HG02852 (cell line): Measurements from ENCODE around the gene DPM3.
"Not testable (repeated sequence)": the region's sequence is repeated elsewhere in the genome, so short reads cannot be mapped to it uniquely, and the experiment has no call there.

ENCODE experiments used
- ATAC-seq: cut with Tn5 transposase; IDR thresholded peaks from one replicate; pipeline ENCODE4 v1.9.1; 2021; ENCODE audit warnings: mild to moderate bottlenecking, moderate library complexity; ENCODE audit not compliant: unreplicated experiment

Gene DPM3

DNA sequence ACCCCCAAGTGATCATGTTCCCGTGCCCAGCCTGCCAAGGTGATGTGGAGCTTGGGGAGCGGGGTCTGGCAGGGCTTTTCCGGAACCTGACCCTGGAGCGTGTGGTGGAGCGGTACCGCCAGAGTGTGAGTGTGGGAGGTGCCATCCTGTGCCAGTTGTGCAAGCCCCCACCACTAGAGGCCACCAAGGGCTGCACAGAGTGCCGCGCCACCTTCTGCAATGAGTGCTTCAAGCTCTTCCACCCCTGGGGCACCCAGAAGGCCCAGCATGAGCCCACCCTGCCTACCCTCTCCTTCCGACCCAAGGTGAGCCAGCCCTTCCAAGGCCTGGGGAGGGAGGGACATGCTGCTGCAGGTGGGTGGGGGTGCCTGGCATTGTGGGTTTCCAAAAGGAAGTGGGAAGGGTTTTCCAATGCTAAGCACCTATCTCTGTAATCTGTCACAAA is 35.6 kb upstream of the DPM3 start:
- no peak for ATAC-seq

DNA sequence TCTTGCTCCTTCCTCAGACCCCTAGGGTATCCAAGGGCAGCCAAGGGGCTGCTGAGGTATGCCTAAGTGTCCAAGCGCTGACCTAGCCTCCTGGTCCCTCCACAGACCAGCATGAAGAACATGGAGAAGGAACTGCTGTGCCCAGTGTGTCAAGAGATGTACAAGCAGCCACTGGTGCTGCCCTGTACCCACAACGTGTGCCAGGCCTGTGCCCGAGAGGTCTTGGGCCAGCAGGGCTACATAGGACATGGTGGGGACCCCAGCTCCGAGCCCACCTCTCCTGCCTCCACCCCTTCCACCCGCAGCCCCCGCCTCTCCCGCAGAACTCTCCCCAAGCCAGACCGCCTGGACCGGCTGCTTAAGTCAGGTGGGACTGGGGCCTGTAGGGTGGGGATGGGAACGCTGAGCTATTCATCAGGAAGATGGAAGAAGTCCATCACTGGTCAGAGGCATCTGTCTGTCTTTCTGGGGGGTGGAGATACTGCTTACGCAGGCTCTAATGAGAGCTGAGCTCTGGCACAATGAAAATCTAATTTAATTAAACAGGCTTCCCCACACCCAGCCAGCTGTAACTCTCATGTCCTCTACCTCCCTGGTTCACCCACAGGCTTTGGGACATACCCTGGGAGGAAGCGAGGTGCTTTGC is 35.1 kb upstream of the DPM3 start:
- ATAC-seq = no peak

- ATAC-seq = no peak
Measured at GRCh38 chr1:155174324-155175280, 34.3 kb upstream of the DPM3 start.

DNA sequence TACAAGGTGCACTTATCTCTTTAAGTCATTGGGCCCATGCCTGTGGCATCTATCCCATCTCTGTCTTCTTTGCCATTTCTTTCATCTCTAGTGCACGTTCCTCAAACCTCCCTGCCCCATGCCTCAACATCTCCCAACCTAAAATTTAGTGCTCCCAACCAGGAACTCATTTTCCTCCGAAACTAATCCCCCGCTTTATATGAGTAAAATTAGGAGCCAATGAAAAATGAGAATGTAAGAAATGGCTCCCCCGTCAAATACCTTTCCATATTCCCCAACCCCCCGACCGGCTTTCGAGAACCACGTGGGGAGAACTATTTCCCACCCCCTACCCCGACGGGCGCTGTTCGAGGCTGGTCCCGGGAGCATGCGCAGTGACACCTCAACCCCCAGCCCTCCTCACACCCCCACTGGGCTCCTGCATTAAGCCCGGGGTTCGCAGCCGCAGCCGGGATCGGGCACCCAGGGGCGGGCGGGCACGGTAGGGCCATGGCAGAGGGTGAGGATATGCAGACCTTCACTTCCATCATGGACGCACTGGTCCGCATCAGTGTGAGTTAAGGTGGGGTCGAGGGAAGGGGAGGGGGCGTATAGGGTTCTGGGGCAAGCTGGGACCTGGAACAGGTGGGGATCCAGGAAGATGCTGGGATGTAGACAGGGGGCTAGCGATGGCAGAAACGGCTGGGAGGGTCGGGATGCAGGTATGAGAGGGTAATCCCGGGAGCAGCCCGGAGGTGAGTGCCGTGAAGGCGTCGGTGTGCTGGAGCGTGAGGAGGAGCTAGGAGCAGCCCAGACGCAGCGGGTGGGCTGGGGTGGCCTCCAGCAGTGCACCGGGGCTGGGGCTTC is 33.4 kb upstream of the DPM3 start, which contains the start of gene TRIM46:
TSS of gene TRIM46 (plus strand) at position 372 of the 846 bp plus-strand sequence. CDS start at position 490, 118 bp downstream.
- ATAC-seq = no peak

- ATAC-seq = peak; percentile 74
Measured at GRCh38 chr1:155172732-155173477, 32.6 kb upstream of the DPM3 start, which contains the start of gene KRTCAP2. TSS of gene KRTCAP2 (minus strand) at chr1:155173304. CDS start at chr1:155173224, 80 bp downstream.

GRCh38 chr1:155171836-155172731 is 31.8 kb upstream of the DPM3 start:
- ATAC-seq = no peak

DNA sequence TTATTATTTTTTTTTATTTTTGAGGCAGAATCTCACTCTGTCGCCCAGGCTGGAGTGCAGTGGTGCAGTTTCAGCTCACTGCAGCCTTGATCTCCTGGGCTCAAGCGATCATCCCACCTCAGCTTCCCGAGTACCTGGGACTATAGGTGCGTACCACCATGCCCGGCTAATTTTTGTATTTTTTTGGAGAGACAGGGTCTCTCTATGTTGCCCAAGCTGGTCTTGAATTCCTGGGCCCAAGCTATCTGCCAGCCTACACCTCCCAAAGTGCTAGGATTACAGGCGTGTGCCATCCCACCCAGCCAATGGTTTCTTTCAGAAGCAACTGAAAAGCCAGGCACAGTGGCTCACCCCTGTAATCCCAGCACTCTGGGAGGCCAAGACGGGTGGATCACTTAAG is 30.5 kb upstream of the DPM3 start:
- ATAC-seq = no peak

DNA sequence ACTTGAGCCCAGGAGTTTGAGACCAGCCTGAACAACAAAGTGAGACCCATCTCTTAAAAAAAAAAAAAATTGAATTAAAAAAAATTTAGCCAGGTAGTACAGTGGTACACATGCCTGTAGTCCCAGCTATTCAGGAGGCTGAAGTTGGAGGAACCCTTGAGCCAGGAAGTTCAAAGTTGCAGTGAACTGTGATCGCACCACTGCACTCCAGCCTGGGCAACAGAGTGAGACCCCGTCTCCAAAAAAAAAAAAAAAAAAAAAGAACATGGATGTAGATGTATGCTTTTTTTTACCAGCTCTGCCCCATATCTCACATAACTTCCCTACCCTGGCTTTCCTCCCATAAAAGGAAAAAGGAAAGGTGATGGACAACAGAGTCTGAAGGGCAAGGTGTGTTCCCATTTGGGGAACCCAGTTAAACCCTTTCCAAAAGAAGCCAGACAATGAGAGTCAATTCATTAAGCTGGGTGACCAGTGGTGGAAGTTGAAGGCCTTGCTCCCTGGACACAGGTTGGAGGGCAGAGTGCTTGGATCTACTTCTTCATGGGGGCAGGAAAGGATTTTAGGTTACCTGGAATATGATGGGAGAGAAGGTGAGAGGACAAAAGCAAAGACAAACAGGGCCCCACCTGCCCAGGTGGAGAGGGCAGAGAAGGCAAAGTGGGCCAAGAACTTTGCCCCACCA is 29.9 kb upstream of the DPM3 start:
- no peak for ATAC-seq

DNA sequence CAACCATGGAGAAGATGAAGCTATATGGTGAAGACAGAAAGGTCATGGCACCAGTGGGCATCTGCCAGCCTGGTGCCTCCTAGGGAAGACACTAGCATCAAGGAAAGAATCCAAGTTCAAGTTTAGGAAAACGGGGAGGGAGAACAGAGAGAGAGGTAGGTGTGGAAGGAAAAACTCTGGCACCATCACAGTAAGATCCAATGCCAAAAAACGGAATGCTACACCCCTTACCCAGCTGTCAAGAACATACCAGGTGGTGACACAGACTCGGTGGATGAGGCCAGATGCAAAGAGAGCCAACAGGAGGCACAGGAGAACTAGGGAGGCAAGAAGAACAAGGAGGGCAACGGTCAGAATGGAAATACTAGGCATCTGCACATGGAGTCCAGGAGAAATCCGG is 29.2 kb upstream of the DPM3 start:
- no peak for ATAC-seq

- ATAC-seq = no peak
Measured at GRCh38 chr1:155168456-155169210, 28.3 kb upstream of the DPM3 start.

DNA sequence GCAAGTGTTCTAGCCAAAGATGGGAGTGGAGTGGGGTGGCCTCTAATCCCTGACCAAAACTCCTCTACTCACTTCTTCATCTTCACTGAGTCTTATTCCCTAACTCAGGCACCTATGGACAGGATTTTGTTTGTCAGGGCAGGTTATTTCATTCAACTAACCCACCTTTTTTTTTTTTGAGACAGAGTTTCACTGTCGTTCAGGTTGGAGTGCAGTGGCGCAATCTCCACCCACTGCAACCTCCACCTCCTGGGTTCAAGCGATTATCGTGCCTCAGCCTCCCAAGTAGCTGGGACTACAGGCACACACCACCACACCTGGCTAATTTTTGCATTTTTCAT is 27.7 kb upstream of the DPM3 start:
- ATAC-seq = not testable (repeated sequence)

DNA sequence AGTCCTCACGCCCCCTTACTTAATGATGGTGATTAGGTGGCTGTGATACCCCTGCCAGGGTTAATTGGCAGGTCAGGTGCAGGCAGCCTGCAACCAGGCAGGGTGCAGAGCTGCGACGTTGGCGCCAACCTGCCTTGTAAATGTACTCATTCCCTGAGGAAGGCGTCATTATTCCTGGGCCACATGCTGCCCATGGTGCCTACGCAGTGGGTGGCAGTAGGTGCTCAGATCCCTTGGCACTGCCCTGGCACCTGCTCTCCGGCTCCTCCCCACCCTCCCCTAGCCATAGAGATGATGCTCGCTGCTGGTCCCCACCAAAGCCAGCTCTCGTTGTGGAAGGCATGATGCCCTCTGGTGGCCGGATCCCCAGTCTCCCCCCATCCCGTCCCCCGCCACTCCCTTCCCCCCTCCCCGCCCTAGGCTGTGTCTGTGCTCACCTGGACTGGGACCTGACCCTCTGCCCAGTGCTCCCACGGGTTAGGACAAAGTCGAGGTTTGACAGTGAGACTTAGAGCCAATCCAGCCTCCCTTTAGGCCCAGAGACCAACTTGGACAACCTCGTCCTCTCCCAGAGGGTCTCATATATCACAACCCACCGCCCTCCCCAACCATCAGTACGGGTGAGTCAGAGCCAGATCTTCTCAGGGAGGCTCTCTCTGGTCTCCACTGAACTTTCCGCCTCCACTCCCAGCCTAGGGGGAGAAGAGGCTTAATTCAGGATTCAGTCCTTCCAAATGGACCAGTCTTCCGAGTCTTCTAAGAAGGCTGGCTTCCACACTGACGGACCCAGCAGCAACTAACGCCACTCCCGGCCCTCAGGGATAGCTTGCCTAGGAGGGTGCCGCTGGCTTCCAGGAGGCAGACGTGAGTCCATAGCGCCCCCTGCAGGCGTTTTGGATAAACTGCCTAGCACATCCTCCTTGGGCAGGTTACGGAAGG is 27.1 kb upstream of the DPM3 start:
- ATAC-seq = no peak

GRCh38 chr1:155166471-155167165 is 26.3 kb upstream of the DPM3 start:
- no peak for ATAC-seq

GRCh38 chr1:155166051-155166470 is 25.7 kb upstream of the DPM3 start:
- no peak for ATAC-seq

GRCh38 chr1:155164625-155165024 is 24.3 kb upstream of the DPM3 start:
- not testable (repeated sequence) for ATAC-seq

DNA sequence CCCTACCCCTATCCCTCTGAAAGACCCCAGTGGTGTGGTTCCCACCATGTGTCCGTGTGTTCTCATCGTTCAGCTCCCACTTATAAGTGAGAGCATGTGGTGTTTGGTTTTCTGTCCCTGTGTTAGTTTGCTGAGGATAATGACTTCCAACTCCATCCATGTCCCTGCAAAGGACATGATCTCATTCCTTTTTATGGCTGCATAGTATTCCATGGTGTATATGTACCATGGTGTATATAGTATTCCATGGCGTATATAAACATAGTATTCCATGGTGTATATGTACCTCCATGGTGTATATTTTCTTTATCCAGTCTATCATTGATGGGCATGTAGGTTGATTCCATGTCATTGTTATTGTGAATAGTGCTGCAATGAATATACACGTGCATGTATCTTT is 23.5 kb upstream of the DPM3 start:
- ATAC-seq = not testable (repeated sequence)
